Measurements from ENCODE around the gene WDR93.

The WDR93 gene

DNA sequence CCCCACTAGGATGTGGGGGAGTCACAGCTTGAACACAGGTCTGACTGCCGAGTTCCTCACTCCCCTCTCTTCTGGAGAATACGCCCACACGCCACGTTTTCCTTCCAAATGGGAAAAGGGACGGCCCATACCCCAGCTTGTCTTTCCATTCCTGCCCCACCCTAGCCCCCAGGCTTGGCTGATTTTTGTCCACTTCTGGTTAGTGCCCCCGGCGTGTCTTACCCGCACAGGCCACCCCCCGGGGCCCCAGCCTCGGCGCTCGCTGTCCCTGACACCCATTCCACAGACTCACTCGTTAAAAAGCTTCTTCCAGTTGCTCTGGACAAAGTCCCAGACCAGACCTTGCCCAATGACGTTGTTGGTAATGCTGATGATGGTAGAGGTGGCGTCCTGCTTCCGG, 100.0 kb downstream of the WDR93 start:
- TF ChIP-seq, protein P1, sequence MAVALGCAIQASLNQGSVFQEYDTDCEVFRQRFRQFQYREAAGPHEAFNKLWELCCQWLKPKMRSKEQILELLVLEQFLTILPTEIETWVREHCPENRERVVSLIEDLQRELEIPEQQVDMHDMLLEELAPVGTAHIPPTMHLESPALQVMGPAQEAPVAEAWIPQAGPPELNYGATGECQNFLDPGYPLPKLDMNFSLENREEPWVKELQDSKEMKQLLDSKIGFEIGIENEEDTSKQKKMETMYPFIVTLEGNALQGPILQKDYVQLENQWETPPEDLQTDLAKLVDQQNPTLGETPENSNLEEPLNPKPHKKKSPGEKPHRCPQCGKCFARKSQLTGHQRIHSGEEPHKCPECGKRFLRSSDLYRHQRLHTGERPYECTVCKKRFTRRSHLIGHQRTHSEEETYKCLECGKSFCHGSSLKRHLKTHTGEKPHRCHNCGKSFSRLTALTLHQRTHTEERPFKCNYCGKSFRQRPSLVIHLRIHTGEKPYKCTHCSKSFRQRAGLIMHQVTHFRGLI (tag by site-specific recombination; IDR thresholded peaks at IDR 0.05) = no peak
- no peak for TF ChIP-seq ZNF785 (tag by site-specific recombination; IDR thresholded peaks at IDR 0.05)
- no peak for TF ChIP-seq HOXD13 (CRISPR knock-in tag; IDR thresholded peaks at IDR 0.05; ENCODE audit: borderline replicate concordance)
- TF ChIP-seq KLF10 (tag by site-specific recombination; IDR thresholded peaks at IDR 0.05) = no peak
- TF ChIP-seq BCL11B (tag by site-specific recombination; IDR thresholded peaks at IDR 0.05; ENCODE audit: low read depth) = no peak
- TF ChIP-seq ZNF423 (tag by site-specific recombination; IDR thresholded peaks at IDR 0.05) = no peak
- TF ChIP-seq, protein P2, sequence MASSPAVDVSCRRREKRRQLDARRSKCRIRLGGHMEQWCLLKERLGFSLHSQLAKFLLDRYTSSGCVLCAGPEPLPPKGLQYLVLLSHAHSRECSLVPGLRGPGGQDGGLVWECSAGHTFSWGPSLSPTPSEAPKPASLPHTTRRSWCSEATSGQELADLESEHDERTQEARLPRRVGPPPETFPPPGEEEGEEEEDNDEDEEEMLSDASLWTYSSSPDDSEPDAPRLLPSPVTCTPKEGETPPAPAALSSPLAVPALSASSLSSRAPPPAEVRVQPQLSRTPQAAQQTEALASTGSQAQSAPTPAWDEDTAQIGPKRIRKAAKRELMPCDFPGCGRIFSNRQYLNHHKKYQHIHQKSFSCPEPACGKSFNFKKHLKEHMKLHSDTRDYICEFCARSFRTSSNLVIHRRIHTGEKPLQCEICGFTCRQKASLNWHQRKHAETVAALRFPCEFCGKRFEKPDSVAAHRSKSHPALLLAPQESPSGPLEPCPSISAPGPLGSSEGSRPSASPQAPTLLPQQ (tag by site-specific recombination; IDR thresholded peaks at IDR 0.05) = no peak
- no peak for TF ChIP-seq ZNF626 (tag by site-specific recombination; IDR thresholded peaks at IDR 0.05)
- TF ChIP-seq, protein P3, sequence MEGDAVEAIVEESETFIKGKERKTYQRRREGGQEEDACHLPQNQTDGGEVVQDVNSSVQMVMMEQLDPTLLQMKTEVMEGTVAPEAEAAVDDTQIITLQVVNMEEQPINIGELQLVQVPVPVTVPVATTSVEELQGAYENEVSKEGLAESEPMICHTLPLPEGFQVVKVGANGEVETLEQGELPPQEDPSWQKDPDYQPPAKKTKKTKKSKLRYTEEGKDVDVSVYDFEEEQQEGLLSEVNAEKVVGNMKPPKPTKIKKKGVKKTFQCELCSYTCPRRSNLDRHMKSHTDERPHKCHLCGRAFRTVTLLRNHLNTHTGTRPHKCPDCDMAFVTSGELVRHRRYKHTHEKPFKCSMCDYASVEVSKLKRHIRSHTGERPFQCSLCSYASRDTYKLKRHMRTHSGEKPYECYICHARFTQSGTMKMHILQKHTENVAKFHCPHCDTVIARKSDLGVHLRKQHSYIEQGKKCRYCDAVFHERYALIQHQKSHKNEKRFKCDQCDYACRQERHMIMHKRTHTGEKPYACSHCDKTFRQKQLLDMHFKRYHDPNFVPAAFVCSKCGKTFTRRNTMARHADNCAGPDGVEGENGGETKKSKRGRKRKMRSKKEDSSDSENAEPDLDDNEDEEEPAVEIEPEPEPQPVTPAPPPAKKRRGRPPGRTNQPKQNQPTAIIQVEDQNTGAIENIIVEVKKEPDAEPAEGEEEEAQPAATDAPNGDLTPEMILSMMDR (tag by site-specific recombination; IDR thresholded peaks at IDR 0.05) = no peak
- no peak for TF ChIP-seq ZSCAN30 (tag by site-specific recombination; IDR thresholded peaks at IDR 0.05)
- TF ChIP-seq ZNF274 (IDR thresholded peaks at IDR 0.05; ENCODE audit: low read length) = no peak
- no peak for TF ChIP-seq ZNF274 (tag by site-specific recombination; IDR thresholded peaks at IDR 0.05; ENCODE audit: borderline replicate concordance)
- TF ChIP-seq ZNF394 (tag by site-specific recombination; IDR thresholded peaks at IDR 0.05; ENCODE audit: borderline replicate concordance) = no peak
- TF ChIP-seq, protein P4, sequence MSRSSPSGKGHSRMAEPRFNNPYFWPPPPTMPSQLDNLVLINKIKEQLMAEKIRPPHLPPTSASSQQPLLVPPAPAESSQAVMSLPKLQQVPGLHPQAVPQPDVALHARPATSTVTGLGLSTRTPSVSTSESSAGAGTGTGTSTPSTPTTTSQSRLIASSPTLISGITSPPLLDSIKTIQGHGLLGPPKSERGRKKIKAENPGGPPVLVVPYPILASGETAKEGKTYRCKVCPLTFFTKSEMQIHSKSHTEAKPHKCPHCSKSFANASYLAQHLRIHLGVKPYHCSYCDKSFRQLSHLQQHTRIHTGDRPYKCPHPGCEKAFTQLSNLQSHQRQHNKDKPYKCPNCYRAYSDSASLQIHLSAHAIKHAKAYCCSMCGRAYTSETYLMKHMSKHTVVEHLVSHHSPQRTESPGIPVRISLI (tag by site-specific recombination; IDR thresholded peaks at IDR 0.05) = no peak
- TF ChIP-seq ZNF155 (tag by site-specific recombination; IDR thresholded peaks at IDR 0.05) = no peak
- ChIA-PET POLR2A (no interaction called here), CTCF (interaction anchor here (2.1 kb wide), 1 partner anchor 85 kb away, joined by 7 read pairs; no protein-coding TSS in a partner anchor)
- no peaks in the 10 kb centered on the region for H3K36me3 ChIP-seq (ENCODE audit: control insufficient read depth in 2 of 2, insufficient read depth in 1 of 2, low read length in 2 of 2)
- no peak overlapping the region for H3K4me3 ChIP-seq (ENCODE audit: low read depth, low read length)
- H3K9me3 ChIP-seq (ENCODE audit: control insufficient read depth, insufficient read depth, low read depth, low read length) = no peaks in the 10 kb centered on the region; the same call in 1 of the 2 replicates
- H3K27ac ChIP-seq (ENCODE audit: extremely low read depth, low read depth, low read length) = no peak overlapping the region
- H3K4me1 ChIP-seq (ENCODE audit: control insufficient read depth, insufficient read depth, low read length) = peaks cover 10% of the 10 kb centered on the region

DNA sequence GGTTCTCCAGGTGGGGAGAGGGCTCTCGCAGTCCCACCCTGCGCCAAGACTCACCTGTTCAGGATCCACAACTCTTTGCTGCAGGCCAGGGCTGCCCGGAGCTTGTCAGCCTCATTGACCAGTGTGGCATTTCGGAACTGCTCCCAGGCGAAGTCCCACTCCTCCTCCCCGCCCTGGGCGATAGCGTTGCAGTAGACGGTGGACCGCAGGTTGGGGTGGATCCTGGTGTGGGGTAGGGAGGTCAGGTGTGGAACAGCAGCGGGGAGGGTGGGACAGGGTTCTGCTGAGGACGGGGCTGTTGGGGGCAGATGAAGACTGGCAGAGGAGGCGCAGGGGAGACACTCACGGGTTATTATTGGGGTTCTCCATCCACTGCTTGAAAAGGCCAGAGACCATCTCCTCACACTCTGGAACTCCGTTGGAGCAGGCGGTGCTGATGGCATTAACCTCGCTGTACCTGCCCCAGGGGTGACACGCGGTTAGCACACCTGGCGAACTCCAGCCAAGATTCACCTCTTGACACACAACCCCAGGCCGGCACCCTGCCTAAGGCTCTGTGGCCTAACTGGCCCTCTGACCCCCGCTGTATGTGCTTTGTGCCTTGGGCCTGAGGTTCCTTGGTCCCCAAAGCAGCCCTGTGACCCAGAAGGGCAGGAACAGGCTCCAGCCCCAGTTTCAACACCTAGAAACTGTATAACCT, 101.6 kb downstream of the WDR93 start:
- Histone ChIP-seq H3K36me3 (ENCODE audit: control insufficient read depth in 2 of 2, insufficient read depth in 1 of 2, low read length in 2 of 2) (no peaks in the 10 kb centered on the region), H3K4me3 (ENCODE audit: low read depth, low read length) (no peak overlapping the region), H3K9me3 (ENCODE audit: control insufficient read depth, insufficient read depth, low read depth, low read length) (no peaks in the 10 kb centered on the region; the same call in 1 of the 2 replicates), H3K27ac (ENCODE audit: extremely low read depth, low read depth, low read length) (no peak overlapping the region), H3K4me1 (ENCODE audit: control insufficient read depth, insufficient read depth, low read length) (peaks cover 10% of the 10 kb centered on the region)
- ChIA-PET CTCF (interaction anchor here (1.1 kb wide), 1 partner anchor 14 kb away, joined by 3 read pairs; no protein-coding TSS in a partner anchor), POLR2A (no interaction called here)
- TF ChIP-seq, protein P5, sequence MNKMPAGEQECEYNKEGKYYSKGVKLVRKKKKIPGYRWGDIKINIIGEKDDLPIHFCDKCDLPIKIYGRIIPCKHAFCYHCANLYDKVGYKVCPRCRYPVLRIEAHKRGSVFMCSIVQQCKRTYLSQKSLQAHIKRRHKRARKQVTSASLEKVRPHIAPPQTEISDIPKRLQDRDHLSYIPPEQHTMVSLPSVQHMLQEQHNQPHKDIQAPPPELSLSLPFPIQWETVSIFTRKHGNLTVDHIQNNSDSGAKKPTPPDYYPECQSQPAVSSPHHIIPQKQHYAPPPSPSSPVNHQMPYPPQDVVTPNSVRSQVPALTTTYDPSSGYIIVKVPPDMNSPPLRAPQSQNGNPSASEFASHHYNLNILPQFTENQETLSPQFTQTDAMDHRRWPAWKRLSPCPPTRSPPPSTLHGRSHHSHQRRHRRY (tag by site-specific recombination; IDR thresholded peaks at IDR 0.05) = no peak
- TF ChIP-seq, protein P6, sequence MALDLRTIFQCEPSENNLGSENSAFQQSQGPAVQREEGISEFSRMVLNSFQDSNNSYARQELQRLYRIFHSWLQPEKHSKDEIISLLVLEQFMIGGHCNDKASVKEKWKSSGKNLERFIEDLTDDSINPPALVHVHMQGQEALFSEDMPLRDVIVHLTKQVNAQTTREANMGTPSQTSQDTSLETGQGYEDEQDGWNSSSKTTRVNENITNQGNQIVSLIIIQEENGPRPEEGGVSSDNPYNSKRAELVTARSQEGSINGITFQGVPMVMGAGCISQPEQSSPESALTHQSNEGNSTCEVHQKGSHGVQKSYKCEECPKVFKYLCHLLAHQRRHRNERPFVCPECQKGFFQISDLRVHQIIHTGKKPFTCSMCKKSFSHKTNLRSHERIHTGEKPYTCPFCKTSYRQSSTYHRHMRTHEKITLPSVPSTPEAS (tag by site-specific recombination; IDR thresholded peaks at IDR 0.05) = no peak
- no peak for TF ChIP-seq SALL2 (tag by site-specific recombination; IDR thresholded peaks at IDR 0.05; ENCODE audit: borderline replicate concordance)
- no peak for TF ChIP-seq ZNF596 (tag by site-specific recombination; IDR thresholded peaks at IDR 0.05)
- no peak for TF ChIP-seq ZNF138 (tag by site-specific recombination; IDR thresholded peaks at IDR 0.05; ENCODE audit: borderline replicate concordance)
- TF ChIP-seq YY1 (tag by site-specific recombination; IDR thresholded peaks at IDR 0.05) = no peak
- no peak for TF ChIP-seq ZNF2 (tag by site-specific recombination; IDR thresholded peaks at IDR 0.05)
- TF ChIP-seq ZNF529 (tag by site-specific recombination; IDR thresholded peaks at IDR 0.05; ENCODE audit: insufficient replicate concordance) = no peak
- TF ChIP-seq ZNF521 (tag by site-specific recombination; IDR thresholded peaks at IDR 0.05) = no peak
